Measurements from ENCODE around the gene ABCC3.

DNA sequence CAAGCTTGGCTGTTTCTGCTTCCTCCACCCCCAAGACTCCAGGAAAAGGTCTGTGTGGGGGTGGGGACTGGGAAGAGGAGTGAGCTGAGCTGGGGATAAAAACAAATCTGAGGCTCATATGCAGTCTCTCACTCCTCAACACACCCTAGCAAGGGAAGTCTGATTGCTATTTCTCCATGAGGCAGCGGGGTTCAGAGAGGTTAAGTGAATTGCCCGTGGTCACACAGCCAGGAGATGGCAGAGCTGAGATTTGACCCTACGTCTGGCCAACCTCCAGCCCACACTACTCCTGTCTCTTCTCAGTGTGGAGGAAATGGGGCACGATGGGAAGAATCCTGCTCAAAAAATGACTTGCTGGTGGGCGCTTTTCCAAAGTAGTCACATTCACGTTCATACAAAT lies 4.8 kb upstream of the ABCC3 start:
- TF ChIP-seq CTCF (conservative IDR thresholded peaks at IDR 0.05), result no peak
- no peak for TF ChIP-seq ZFX (IDR thresholded peaks at IDR 0.05)
